NOMO-1 (cell line): ENCODE measurements around the gene RYR3.
A peak's percentile ranks its signal among the peaks of the same experiment; 100 is the strongest.
"Not testable (repeated sequence)": the region's sequence is repeated elsewhere in the genome, so short reads cannot be mapped to it uniquely, and the experiment has no call there.

Source experiments
- DNase-seq, 2 experiments: peaks; one replicate each; lab custom pipeline; 2025; ENCODE audit not compliant: unreplicated experiment in 2 of 2; lab: John Stamatoyannopoulos, UW

RYR3 gene

GRCh38 chr15:33561967-33562366, 251.2 kb downstream of the RYR3 start:
- DNase-seq = no peak

GRCh38 chr15:33565094-33565493, 254.3 kb downstream of the RYR3 start:
- DNase-seq = no peak

- DNase-seq = no peak
Observed at GRCh38 chr15:33567652-33568051, 256.9 kb downstream of the RYR3 start.

GRCh38 chr15:33569036-33569435, 258.3 kb downstream of the RYR3 start:
- DNase-seq = no peak

- DNase-seq = not testable (repeated sequence)
Observed at GRCh38 chr15:33577911-33578310, 267.1 kb downstream of the RYR3 start.

DNA sequence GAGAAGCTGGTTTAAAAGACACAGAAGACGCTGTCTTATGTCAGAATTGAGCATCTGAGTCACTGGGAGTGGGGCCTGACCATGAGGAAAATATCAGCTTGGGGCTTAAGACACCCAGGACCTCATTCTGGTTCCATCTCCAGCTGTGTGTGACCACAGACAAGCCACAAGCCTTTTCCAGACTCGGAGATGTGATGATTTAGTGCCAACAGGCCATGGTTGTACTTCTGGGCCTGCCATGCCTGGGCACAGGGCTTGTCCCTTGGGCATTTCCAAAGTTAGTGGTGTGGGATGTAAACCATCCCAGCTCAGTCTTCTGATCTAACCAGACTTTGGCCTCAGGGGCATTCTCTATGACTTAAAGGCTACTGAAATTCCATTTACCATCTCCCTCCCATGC, 269.8 kb downstream of the RYR3 start:
- DNase-seq = no peak

DNA sequence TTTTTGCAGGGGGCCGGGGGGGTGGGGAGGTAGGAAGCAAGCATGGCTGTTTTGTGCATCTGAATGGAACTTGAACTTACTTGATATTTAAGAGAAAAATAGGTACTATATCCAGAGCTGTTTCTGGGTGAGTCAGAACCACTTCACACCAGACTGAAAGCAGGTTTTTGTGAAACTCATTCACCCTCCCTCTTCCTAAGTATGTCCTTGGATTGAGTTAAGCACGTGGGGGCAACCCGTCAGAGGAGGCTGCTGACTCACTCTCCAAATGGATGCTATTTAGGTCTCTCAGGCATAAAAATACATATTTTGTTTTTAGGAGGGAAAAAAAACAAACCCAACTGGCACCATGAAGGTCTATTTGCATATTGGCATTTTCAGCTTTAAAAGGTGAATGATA, 270.3 kb downstream of the RYR3 start:
- no peak for DNase-seq

GRCh38 chr15:33584797-33585196, 274.0 kb downstream of the RYR3 start:
- DNase-seq = no peak

GRCh38 chr15:33586786-33587697, 276.3 kb downstream of the RYR3 start:
- no peak for DNase-seq

DNA sequence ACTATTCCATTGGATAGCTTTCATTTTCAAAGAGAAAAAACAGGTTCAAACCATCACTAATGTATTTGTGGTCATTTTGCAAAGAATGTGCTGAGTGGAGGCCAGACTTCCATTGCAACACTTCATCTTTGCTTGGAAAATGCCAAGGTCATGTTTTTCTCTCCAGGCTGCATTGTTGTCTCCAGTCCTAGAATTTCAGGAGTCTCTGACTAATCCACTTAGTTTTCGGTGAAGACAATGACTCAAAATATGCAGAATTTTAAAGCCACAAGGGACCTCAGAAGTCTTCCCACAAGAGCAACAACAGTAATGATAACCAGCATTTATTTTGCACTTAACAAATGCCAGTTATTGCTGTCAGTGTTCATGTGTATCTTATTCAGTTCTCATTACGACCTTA, 277.0 kb downstream of the RYR3 start:
- DNase-seq = no peak

- no peak for DNase-seq
Observed at GRCh38 chr15:33592864-33593263, 282.1 kb downstream of the RYR3 start.

- not testable (repeated sequence) for DNase-seq
Observed at GRCh38 chr15:33598382-33598781, 287.6 kb downstream of the RYR3 start.

- no peak for DNase-seq
Observed at GRCh38 chr15:33600212-33600611, 289.4 kb downstream of the RYR3 start.

GRCh38 chr15:33601461-33601860, 290.7 kb downstream of the RYR3 start:
- DNase-seq = no peak

DNA sequence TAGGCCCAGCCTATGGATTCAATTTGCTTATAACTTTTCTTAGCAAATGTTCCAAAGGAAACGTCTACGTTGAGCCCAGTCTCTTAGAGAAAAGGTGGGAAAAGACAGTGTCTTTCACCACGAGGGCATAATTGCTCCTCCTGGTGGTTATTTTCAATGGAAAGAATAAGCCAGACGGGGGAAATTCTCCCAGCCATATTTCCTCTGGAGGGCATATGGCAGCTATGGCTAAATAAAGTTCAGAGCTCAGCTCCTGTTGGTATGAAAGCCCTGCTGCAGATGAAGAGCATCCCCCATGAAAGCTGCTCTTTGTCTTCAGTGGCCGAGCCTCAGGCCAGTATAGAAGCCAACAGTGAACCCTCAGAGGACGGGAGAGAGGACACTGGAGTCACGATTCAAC, 297.9 kb downstream of the RYR3 start:
- no peak for DNase-seq

DNA sequence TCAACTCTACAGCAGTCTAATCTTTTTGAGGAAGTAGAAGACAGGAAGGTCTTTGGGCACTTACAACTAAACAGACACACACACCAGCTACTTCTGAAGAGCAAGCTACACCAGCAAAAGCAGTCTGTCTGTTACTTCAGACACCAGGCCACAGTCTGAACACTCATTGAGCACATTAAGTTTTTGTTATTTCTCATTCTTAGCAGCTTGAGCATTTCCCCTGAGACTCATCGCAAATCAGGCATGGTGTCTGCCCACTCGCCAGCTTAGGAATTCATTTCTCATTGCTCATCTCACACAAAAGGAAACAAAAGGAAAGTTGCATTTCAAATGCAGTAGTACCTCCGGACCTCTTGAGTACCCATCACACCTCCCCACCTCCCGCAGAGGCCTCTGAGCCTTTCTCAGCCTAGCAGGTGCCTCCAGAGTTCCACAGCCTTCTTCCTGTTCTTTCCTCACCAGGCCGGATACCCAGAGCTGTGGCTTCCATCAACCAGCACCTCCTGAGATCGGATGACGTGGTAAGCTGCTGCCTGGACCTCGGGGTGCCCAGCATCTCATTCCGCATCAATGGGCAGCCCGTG, 302.0 kb downstream of the RYR3 start:
- peak in 1 of 2 experiments; percentile 0 for DNase-seq

GRCh38 chr15:33616475-33616874, 305.7 kb downstream of the RYR3 start:
- no peak for DNase-seq

DNA sequence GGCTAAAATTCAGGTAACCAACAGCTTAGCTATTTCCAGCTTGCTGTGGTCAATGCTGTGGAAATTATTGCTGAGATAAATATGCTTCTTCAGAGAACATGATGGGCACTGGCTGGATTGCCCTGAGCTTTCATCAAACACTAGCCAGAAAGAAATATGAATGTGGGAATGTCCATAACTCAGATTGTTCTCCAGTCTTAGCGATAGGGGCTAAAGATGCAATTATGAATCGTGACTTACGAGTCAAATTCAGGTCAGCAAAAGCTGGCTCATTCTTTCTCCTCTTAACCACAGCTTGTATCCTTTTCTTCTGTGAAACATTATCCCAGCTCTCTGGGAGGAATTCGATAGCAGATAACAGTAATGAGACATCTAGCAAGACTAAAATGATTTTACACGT, 307.6 kb downstream of the RYR3 start:
- DNase-seq = no peak

GRCh38 chr15:33621141-33621540, 310.4 kb downstream of the RYR3 start:
- DNase-seq = no peak

- DNase-seq = no peak
Observed at GRCh38 chr15:33623010-33623409, 312.2 kb downstream of the RYR3 start.

DNA sequence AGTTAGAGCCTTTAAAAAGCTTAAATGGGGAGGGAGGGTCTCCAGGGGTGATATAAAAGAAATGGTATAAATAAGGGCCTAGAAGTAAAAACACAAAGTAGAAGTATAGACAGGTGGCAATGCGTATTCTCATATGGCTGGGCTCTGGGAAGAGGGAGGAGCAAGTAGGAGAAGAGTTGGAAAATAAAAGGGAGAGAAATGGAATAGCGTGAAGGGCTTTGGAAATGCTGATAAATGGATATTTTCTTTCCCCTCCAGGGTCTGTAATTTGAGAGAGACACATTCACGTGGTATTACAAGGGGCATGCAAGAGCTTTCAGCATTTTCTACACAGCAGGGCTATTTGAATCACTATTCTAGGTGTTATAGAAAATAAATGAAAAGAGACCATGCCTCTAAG, 313.7 kb downstream of the RYR3 start:
- DNase-seq = no peak

GRCh38 chr15:33629647-33630046, 318.9 kb downstream of the RYR3 start:
- no peak for DNase-seq
